ENCODE data around the gene EFNA3.
A peak's percentile ranks its signal among the peaks of the same experiment; 100 is the strongest.

EFNA3 gene

GRCh38 chr1:155079487-155080311 lies 1.1 kb downstream of the EFNA3 start:
- peak overlapping the region; percentile 56 for H3K4me3 ChIP-seq (ENCODE audit: low read length)
- H3K27me3 ChIP-seq (ENCODE audit: insufficient read depth, low read length), result peaks cover 77% of the 10 kb centered on the region
- H3K4me1 ChIP-seq (ENCODE audit: insufficient read depth, low read length), result 0 out of 2 replicates have a peak, but pooled peaks cover 9% of the 10 kb centered on the region

GRCh38 chr1:155080312-155081228 lies 1.9 kb downstream of the EFNA3 start:
- Histone ChIP-seq H3K27ac (ENCODE audit: low read depth, low read length) (peak overlapping the region; percentile 54; the same call in 1 of the 2 replicates), H3K36me3 (ENCODE audit: insufficient read depth, low read length) (no peaks in the 10 kb centered on the region), H3K9ac (ENCODE audit: low read depth, low read length) (peak overlapping the region; percentile 52; the same call in 1 of the 2 replicates), H3K27me3 (ENCODE audit: insufficient read depth, low read length) (peaks cover 77% of the 10 kb centered on the region), H3K4me3 (ENCODE audit: low read length) (peak overlapping the region; percentile 56), H3K4me1 (ENCODE audit: insufficient read depth, low read length) (0 out of 2 replicates have a peak, but pooled peaks cover 8% of the 10 kb centered on the region), H3K9me3 (ENCODE audit: insufficient read depth, low read depth, low read length) (no peaks in the 10 kb centered on the region)
- under 1% methylated on average over 68 of the region's 71 CpGs for WGBS

More at GRCh38 chr1:155079487-155080311, 1.1 kb downstream of the EFNA3 start:
- no peaks in the 10 kb centered on the region for H3K36me3 ChIP-seq (ENCODE audit: insufficient read depth, low read length)
- H3K27ac ChIP-seq (ENCODE audit: low read depth, low read length), result no peak overlapping the region
- H3K9ac ChIP-seq (ENCODE audit: low read depth, low read length), result peak overlapping the region; percentile 24; the same call in 1 of the 2 replicates
- H3K9me3 ChIP-seq (ENCODE audit: insufficient read depth, low read depth, low read length), result no peaks in the 10 kb centered on the region
- 2% methylated on average over 67 of the region's 67 CpGs for WGBS

- Histone ChIP-seq H3K9ac (ENCODE audit: low read depth, low read length) (no peak overlapping the region), H3K4me1 (ENCODE audit: insufficient read depth, low read length) (peaks cover 6% of the 10 kb centered on the region; the same call in 1 of the 2 replicates), H3K9me3 (ENCODE audit: insufficient read depth, low read depth, low read length) (no peaks in the 10 kb centered on the region), H3K4me3 (ENCODE audit: low read length) (peak overlapping the region; percentile 56; the same call in 1 of the 2 replicates), H3K27ac (ENCODE audit: low read depth, low read length) (no peak overlapping the region), H3K27me3 (ENCODE audit: insufficient read depth, low read length) (peaks cover 77% of the 10 kb centered on the region), H3K36me3 (ENCODE audit: insufficient read depth, low read length) (no peaks in the 10 kb centered on the region)
- 2% methylated on average over 68 of the region's 68 CpGs for WGBS
Measured at GRCh38 chr1:155081472-155082300, 3.0 kb downstream of the EFNA3 start.

- Histone ChIP-seq H3K27me3 (ENCODE audit: insufficient read depth, low read length) (peaks cover 71% of the 10 kb centered on the region), H3K9ac (ENCODE audit: low read depth, low read length) (no peak overlapping the region), H3K27ac (ENCODE audit: low read depth, low read length) (no peak overlapping the region), H3K36me3 (ENCODE audit: insufficient read depth, low read length) (no peaks in the 10 kb centered on the region), H3K9me3 (ENCODE audit: insufficient read depth, low read depth, low read length) (no peaks in the 10 kb centered on the region), H3K4me1 (ENCODE audit: insufficient read depth, low read length) (peaks cover 6% of the 10 kb centered on the region; the same call in 1 of the 2 replicates), H3K4me3 (ENCODE audit: low read length) (peak overlapping the region; percentile 56; the same call in 1 of the 2 replicates)
- 8% methylated on average over 36 of the region's 36 CpGs for WGBS
Measured at GRCh38 chr1:155082301-155083051, 3.8 kb downstream of the EFNA3 start.

GRCh38 chr1:155083052-155083541 lies 4.5 kb downstream of the EFNA3 start:
- H3K4me3 ChIP-seq (ENCODE audit: low read length), result no peak overlapping the region
- no peaks in the 10 kb centered on the region for H3K36me3 ChIP-seq (ENCODE audit: insufficient read depth, low read length)
- H3K27ac ChIP-seq (ENCODE audit: low read depth, low read length), result no peak overlapping the region
- 66% methylated on average over 6 of the region's 6 CpGs for WGBS
- peaks cover 64% of the 10 kb centered on the region for H3K27me3 ChIP-seq (ENCODE audit: insufficient read depth, low read length)
- no peak overlapping the region for H3K9ac ChIP-seq (ENCODE audit: low read depth, low read length)
- no peaks in the 10 kb centered on the region for H3K9me3 ChIP-seq (ENCODE audit: insufficient read depth, low read depth, low read length)
- H3K4me1 ChIP-seq (ENCODE audit: insufficient read depth, low read length), result peaks cover 6% of the 10 kb centered on the region; the same call in 1 of the 2 replicates

GRCh38 chr1:155083865-155084721 lies 5.5 kb downstream of the EFNA3 start:
- peaks cover 2% of the 10 kb centered on the region; the same call in 1 of the 2 replicates for H3K4me1 ChIP-seq (ENCODE audit: insufficient read depth, low read length)
- WGBS, result 34% methylated on average over 17 of the region's 21 CpGs
- no peaks in the 10 kb centered on the region for H3K36me3 ChIP-seq (ENCODE audit: insufficient read depth, low read length)
- H3K27me3 ChIP-seq (ENCODE audit: insufficient read depth, low read length), result peaks cover 54% of the 10 kb centered on the region
- no peak overlapping the region for H3K27ac ChIP-seq (ENCODE audit: low read depth, low read length)
- H3K4me3 ChIP-seq (ENCODE audit: low read length), result peak overlapping the region; percentile 70
- H3K9me3 ChIP-seq (ENCODE audit: insufficient read depth, low read depth, low read length), result no peaks in the 10 kb centered on the region
- no peak overlapping the region for H3K9ac ChIP-seq (ENCODE audit: low read depth, low read length)

- under 1% methylated on average over 67 of the region's 67 CpGs for WGBS
- peaks cover 46% of the 10 kb centered on the region for H3K27me3 ChIP-seq (ENCODE audit: insufficient read depth, low read length)
- H3K4me3 ChIP-seq (ENCODE audit: low read length), result peak overlapping the region; percentile 70
- no peak overlapping the region for H3K9ac ChIP-seq (ENCODE audit: low read depth, low read length)
- peaks cover 2% of the 10 kb centered on the region; the same call in 1 of the 2 replicates for H3K4me1 ChIP-seq (ENCODE audit: insufficient read depth, low read length)
- H3K9me3 ChIP-seq (ENCODE audit: insufficient read depth, low read depth, low read length), result no peaks in the 10 kb centered on the region
- no peaks in the 10 kb centered on the region for H3K36me3 ChIP-seq (ENCODE audit: insufficient read depth, low read length)
- no peak overlapping the region for H3K27ac ChIP-seq (ENCODE audit: low read depth, low read length)
Measured at GRCh38 chr1:155084722-155085503, 6.3 kb downstream of the EFNA3 start.

- no peaks in the 10 kb centered on the region for H3K36me3 ChIP-seq (ENCODE audit: insufficient read depth, low read length)
- H3K9ac ChIP-seq (ENCODE audit: low read depth, low read length), result no peak overlapping the region
- H3K4me3 ChIP-seq (ENCODE audit: low read length), result peak overlapping the region; percentile 70
- H3K27ac ChIP-seq (ENCODE audit: low read depth, low read length), result no peak overlapping the region
- H3K4me1 ChIP-seq (ENCODE audit: insufficient read depth, low read length), result peaks cover 2% of the 10 kb centered on the region; the same call in 1 of the 2 replicates
- no peaks in the 10 kb centered on the region for H3K9me3 ChIP-seq (ENCODE audit: insufficient read depth, low read depth, low read length)
- peaks cover 39% of the 10 kb centered on the region for H3K27me3 ChIP-seq (ENCODE audit: insufficient read depth, low read length)
- WGBS, result under 1% methylated on average over 29 of the region's 32 CpGs
Measured at GRCh38 chr1:155085504-155086127, 7.0 kb downstream of the EFNA3 start.

Data from HUES64 (cell line).